Skin epidermis (tissue), 12 donors: ENCODE data around the gene SMURF1.
A peak's percentile ranks its signal among the peaks of the same experiment; 100 is the strongest.
"Not testable (repeated sequence)": the region's sequence is repeated elsewhere in the genome, so short reads cannot be mapped to it uniquely, and the experiment has no call there.

Experiments
- H3K27ac ChIP-seq, 21 experiments: fragments of 200-600 bp; sonication (generic) in 11 of 21; one replicate each; pipeline ENCODE4 v1.5.0; 2020; ENCODE audit warnings: mild to moderate bottlenecking in 3 of 21, inconsistent platforms in 2 of 21, moderate library complexity in 2 of 21
- H3K4me3 ChIP-seq, 7 experiments: fragments of 200-600 bp; sonication (generic) in 2 of 7; one replicate each; pipeline ENCODE4 v1.5.0; 2020; ENCODE audit warnings: inconsistent platforms in 2 of 7, mild to moderate bottlenecking in 2 of 7, moderate library complexity in 1 of 7

SMURF1 gene

DNA sequence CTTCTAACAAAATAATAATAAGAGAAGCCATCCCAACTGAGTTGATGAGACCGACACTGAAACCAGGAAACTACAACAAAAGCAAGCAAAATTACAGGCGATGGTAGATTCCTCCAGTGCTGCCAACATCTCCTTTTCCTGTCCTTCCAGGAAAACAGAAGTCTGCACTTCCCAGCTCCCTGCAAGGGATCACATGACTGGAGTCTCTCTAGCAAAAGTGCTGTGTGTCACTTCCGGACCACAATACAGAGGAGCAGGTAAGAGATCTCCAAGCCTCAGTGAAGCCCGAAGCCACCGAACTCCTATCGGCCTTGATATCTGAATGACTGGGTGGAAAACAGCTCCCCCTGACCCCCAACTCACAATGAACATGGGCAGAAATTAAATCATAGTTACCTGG is 63.2 kb downstream of the SMURF1 start:
- no peak overlapping the region for H3K4me3 ChIP-seq
- no peak overlapping the region for H3K27ac ChIP-seq

DNA sequence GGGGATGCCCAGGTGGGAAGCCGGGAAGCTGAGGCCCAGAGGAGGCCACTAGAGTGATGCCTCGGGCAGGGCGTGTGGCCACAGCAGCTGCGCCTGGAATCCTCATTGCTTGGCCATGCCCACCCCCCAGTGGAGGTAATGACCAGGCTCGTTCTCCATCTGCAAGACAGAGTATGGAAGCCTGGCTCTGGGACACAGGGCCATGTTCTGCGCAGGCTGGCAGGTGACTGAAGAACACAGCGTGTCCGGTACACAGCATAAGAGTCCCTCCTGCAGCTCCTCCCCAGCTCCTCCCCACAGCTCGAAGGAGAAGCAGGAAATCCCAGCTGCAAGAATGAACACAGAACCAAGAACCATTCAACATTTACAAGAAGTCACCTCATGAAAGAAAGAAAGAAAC is 64.8 kb downstream of the SMURF1 start:
- Histone ChIP-seq H3K27ac (no peak overlapping the region), H3K4me3 (no peak overlapping the region)

DNA sequence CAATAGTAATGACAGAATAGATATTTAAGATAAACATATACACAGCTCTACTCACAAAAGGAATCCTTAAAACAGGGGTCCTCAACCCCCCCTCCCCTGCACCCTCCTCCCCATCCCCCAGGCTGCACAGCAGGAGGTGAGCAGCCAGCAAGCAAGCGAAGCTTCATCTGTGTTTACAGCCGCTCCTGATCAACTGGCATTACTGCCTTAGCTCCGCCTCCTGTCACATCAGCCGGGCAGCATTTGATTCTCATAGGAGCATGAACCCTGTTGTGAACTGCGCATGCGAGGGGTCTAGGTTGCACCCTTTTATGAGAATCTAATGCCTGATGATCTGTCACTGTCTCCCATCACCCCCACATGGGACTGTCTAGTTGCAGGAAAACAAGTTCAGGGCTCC is 65.5 kb downstream of the SMURF1 start:
- H3K4me3 ChIP-seq, result no peak overlapping the region
- H3K27ac ChIP-seq, result no peak overlapping the region

DNA sequence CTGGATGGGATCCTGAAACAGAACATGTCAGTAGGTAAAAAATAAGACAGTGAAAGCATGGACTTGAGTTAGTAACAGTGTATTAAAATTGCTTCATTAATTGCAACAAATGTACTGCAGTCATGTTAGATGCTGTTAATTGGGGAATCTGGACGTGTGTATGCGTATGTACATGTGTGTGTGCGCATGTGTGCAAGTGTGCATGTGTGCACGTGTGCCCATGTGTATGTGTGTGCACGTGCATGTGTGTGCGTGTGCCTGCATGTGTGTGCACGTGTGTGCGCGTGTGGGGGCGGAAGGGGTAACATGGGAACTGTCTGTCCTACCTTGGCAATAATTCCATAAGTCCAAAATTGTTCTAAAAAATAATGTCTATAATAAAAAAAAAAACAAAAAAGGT is 67.3 kb downstream of the SMURF1 start:
- H3K27ac ChIP-seq, result no peak overlapping the region
- no peak overlapping the region for H3K4me3 ChIP-seq

DNA sequence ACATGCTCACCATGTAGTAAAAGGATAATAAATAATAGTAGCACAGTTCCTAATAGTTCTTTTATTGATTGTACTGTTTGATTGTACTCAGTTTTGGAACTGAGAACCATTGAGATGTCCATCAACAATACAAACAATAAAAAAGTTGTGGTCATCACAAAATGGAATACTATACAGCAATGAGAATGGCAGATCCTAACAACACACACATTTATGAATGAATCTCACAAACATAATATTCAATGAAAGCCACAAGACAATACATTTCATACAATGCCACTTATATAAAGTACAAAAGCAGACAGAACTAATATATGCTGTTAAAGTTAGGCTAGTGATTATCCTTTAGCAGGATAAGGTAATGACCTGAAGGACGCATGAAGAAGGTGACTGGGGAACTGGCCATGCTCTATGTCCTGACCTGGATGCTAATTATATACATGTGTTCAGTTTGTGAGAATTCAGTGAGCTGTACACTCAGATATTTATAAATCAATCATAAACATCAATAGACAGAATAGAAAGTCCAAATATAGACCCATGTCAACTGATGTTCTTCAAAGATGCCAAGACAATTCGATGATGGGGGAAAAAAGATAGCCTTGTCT is 70.0 kb downstream of the SMURF1 start:
- Histone ChIP-seq H3K27ac (no peak overlapping the region), H3K4me3 (no peak overlapping the region)

DNA sequence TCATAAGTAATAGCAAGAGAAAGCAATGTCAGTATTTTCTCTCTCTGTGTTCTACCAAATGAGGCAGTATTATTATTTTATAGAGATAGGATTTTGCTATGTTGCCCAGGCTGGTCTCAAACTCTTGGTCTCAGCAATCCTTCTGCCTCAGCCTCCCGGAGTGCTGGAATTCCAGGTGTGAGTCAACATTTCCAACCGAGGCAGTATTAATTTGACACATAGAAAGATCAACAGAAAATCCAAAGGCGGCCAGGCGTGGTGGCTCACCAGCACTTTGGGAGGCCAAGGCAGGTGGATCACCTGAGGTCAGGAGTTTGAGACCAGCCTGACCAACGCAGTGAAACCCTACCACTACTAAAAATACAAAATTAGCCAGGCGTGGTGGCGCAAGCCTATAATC is 71.8 kb downstream of the SMURF1 start:
- Histone ChIP-seq H3K27ac (no peak overlapping the region), H3K4me3 (no peak overlapping the region)

DNA sequence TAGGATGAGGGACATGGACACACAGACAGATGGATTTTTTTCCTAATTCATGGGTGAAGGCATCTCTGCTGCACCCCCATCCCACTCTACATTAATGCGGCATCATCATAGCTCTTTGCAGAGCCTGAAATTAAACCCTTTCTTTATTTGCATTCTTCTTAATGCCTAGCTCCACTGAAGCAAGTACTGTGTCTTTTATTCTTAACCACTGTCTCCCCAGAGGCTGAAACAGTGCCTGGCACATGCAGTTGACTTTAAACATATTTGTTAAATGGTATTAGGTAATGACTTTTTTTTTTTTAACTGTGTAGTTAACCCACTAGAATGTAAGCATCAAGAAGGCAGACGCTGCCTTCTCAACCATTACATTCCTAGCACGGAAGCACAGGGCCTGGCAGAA is 73.5 kb downstream of the SMURF1 start:
- Histone ChIP-seq H3K27ac (no peak overlapping the region), H3K4me3 (no peak overlapping the region)

DNA sequence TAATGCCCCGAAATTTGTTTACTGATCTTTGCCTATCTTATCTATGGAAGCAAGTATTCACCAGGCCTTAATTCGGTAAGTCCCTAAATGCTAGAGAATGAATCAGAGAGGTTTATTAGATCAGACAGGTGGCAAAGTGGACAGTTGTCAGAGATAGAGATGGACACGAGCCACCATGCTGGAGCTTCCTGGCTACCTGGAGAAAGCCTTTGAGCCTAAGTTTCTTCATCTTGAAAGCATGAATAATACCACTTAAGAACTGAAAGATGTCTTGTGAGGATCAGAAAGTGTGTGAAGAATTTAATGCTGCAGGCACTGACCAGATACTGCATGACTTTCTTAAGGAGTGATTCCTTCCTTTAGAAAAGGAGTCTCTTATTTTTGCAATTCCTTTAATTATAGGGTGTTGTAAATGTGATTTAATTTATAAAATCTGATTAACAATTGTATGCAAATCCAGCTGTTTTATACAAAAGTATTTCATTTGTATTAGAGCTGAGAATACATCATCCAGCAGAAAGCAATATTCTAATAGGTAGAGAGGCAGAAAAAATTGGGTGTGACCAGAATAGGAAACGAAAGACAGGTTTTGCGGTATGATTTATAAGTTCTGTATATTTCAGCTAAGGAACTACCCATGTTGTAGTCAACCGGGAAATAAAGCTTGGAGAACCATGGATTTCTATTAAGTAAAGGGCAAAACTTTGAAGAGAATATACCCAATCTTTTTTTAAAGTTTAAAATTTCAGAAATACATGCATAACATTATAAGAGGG is 82.7 kb downstream of the SMURF1 start:
- Histone ChIP-seq H3K27ac (no peak overlapping the region), H3K4me3 (no peak overlapping the region)

DNA sequence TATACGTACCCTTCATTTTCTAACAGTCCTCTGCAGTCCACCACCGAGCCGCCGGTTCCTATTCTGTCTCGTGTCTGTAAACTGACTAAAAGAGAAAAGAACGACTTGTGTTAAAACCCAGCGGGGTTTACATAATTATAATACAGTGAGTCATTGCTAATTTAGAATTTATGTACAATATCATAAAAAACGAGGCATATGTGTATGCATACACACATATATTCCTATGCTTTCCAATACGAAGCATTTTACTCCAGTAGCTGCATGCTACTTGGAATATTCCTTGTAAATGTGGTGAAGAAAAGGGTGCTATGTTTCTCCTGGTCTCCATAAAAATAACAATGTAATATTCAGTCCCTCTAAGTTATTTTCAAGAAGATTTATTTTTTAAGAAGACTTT is 89.1 kb downstream of the SMURF1 start:
- Histone ChIP-seq H3K4me3 (no peak overlapping the region), H3K27ac (no peak overlapping the region)

DNA sequence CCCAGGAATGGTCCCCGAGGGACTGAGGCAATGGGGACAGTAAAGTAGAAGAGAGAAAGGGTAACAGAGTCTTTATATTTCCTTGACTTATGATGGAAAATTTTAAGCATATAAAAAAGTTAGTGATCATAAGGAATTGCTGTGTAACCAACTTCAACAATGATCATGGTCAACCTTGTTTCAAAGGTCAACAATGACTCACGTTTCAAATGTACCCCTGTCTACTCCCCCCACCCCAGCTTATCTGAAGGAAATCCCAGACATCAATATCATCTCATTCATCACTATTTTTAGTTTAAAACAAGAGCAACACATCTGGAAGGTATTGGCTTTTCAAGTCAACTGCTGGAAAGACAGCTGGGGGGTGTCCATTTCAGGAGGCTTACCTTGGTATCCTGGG is 92.9 kb downstream of the SMURF1 start:
- H3K4me3 ChIP-seq, result no peak overlapping the region
- no peak overlapping the region for H3K27ac ChIP-seq

DNA sequence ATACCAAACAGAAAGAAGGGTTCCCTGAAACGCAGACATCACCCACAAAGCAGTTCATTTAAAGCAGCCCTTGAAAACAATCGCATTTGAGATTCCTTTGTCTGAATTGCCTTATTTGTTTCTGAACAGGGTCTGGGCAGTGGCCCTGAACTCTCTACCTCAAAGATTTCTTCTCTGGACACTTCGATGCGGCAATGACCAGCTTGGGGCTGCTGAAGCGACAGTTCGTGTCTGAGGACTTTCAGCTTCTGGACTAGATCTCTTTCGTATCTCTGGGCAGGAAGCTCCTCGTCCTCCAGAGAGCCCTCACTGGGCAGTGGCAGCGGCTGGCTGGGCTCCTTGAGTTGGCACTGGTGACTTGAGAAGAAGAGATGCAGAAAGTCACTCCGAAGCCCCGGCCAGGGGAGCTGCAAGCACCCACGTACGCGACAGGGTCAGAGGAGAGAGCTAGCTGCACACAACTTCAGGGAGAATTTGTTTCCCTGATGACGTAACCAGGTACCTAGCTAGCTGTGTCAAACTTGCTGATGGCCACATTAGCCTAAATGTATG is 96.3 kb downstream of the SMURF1 start:
- no peak overlapping the region for H3K4me3 ChIP-seq
- peak overlapping the region in 1 of 21 experiments; percentile 23 for H3K27ac ChIP-seq

DNA sequence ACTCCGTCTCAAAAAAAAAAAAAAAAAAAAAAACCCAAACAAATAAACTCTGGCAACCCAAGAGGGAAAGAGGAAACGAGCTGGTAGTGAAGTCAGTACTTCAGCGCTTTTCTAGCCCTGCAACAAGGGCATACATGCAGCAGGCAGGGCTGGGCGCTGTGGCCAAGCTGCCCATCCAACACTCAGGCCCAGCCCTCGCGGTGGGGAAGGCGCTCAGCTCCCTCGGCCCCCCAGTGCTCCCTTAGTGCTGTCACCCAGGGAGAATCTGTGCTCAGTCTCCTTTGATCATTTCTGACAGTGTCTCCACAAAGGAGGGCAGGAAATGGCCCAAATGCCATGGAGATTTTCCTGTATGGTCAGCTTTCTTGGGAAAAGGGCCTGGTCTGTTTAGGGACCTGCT is 97.2 kb downstream of the SMURF1 start:
- peak overlapping the region in 1 of 21 experiments; percentile 23 for H3K27ac ChIP-seq
- H3K4me3 ChIP-seq, result no peak overlapping the region

DNA sequence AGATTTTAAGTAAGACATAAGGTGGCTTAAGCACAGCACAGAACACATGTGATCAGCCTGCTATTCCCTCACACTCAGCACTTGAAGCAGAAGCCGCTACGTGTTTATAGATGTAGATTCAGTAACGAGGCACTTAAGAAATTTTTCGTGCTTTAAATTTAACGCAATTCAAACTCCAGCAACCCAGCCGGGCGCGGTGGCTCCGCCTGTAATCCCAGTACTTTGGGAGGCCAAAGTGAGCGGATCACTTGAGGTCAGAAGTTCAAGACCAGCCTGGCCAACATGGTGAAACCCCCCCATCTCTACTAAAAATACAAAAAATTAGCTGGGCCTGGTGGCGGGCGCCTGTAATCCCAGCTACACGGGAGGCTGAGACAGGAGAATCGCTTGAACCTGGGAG is 97.6 kb downstream of the SMURF1 start:
- H3K4me3 ChIP-seq, H3K27ac ChIP-seq: not testable (repeated sequence)

DNA sequence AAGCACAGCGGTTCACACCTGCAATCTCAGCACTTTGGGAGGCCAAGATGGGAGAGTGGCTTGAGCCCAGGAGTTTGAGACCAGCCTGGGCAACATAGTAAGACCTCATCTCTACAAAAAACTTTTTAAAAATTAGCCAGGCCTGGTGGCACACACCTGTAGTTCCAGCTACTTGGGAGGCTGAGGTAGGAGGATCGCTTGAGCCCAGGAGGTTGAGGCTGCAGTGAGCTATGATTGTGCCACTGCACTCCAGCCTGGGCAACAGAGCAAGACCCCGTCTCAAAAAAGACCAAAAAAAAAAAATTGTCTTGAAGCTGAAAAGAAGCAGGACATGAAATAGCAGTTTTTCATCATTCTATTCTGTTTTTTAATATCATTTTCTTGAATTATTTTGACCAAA is 99.0 kb downstream of the SMURF1 start:
- not testable (repeated sequence) for H3K27ac ChIP-seq, H3K4me3 ChIP-seq

DNA sequence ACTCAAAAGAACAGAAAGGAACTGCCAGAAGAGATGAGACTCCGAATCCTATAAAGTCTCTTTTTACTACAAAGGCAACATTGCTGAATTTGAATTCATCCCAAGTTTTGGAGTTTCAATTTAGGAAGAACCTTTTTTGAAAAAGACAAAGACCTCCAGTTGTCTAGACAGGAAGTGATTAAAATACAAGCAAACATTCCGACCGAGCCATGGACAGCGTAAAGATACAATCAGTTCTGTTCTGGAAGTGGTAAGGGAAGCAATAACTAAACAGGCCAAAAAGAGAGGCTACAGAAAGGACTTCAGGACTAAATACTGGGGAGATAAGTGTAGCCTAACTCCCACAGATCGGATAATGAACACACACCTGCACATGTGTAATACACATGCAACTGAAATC is 101.0 kb downstream of the SMURF1 start:
- Histone ChIP-seq H3K27ac (no peak overlapping the region), H3K4me3 (no peak overlapping the region)

DNA sequence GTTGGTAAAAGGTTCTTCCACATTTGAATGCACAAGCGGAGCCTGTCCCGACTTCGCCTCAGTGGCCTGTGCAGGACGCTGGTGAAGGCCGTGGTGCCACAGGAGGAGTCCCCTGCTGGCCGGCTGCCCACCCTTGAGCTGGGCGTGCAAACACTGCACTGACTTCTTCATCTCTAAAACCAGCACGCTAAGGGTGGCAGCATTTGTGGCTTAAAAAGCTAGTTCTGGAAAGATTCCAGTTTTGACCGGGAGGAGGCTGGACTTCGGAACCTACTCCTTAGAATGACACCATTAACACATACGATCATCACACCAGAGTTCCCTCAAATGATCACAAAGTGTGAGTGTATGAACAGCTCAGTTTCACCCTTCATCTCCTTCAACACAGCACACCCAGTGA is 102.4 kb downstream of the SMURF1 start:
- Histone ChIP-seq H3K27ac (peak overlapping the region in 1 of 21 experiments; percentile 45), H3K4me3 (no peak overlapping the region)

DNA sequence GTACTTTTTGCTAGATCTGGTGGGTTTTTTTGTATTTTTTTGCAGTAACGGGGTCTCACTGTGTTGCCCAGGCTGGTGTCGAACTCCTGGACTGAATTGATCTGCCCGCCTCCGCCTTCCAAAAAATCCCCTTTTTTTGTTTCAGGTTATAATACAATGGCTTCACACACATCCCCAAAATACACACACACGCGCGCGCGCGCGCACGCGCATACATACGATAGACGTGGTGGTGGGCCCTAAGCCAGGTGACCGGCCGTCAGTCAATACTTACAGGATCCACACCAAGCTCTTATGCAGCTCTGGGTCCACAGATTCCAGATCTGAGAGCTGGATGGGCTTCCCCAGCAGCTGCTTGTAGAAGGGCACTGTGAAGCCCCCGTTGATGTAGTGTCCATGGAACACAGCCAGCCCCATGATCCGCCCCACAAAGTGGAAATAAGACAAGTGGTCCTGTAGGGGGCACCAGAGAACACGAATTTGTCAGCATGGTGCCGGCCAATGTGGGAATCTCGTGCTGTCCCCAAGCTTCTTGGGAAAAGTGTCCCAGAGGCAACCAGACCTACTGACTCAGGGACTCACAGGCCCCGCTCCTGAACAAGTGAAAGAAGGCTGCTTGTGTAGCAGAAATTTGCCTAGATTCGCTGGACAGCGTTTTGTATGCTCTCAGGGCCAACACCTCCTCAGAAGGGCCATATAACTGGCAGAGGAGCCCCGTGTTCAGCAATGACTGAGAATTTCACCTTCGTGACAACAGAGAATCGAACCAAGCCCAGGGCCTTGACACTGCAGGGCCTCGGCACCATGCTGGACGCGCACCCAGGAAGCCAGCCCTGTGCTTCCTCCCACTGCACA is 103.6 kb downstream of the SMURF1 start:
- Histone ChIP-seq H3K4me3 (no peak overlapping the region), H3K27ac (peak overlapping the region in 8 of 21 experiments; percentile 22 to 78 (median 48))

DNA sequence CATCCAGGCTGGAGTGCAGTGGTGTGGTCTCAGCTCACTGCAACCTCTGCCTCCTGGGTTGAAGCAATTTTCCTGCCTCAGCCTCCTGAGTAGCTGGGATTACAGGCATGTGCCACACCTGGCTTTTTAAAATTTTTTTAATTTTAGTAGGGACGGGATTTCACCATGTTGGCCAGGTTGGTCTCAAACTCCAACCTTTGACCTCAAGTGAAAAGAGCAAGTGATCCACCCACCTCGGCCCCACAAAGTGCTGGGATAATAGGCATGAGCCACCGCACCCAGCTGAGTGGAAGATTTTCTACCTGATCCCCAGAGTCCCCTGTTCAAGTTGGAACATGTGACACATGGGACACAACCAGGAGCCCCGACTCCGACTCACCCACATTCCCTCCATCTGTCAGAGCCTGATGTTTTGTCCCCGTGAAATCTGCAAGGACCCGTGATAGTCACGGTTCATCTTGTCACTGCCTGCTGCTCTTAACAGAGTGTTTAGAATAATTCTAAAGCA is 104.5 kb downstream of the SMURF1 start:
- no peak overlapping the region for H3K27ac ChIP-seq
- no peak overlapping the region for H3K4me3 ChIP-seq

DNA sequence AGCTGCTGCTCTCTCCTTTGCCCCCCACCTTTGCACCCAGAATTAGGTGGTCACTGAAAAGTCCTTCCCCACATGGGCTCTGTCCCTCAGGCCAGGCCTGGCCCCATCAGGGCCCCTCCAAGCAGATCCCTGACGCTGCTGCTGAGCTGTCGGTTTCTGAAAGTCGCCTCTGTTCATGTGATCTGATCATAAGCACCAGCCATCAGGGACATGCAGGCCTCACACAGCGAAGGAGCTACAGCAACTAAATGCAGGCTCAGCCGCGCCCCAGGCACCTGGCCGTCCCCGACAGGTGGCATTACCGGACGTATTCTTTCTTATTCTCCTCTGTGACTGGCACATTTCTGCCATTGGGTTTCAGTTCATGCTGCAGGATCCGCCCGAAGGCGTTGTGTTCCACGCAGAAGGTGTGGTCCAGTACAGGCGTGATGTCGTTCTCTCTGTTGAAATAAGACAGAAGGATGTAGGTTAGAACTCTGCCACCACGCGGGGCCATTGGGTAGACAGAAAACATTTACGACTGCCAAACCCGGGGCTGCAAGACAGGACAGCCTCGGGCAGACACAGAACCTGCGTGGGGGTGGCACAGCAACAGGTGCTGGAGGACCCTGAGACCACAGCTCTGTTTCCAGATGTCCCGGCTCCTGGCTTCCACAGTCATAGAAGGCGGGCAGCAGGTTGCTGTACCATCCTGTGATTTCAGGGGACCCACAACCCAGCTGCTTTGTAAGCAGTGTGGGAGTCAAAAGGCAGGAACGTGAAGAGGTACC is 105.6 kb downstream of the SMURF1 start:
- H3K4me3 ChIP-seq, result no peak overlapping the region
- peak overlapping the region in 1 of 21 experiments; percentile 8 for H3K27ac ChIP-seq
